Stimulated activated naive CD8-positive, alpha-beta T cell treated with anti-CD3 and anti-CD28 coated beads, Interleukin-15, Interleukin-2, amounts not matched to agents 100 U/mL and 50 U/mL, for 24 hours (primary cell): ENCODE results near the gene CRACR2B.
A peak's percentile ranks its signal among the peaks of the same experiment; 100 is the strongest.

ENCODE experiments used
- ATAC-seq: fragments of 150-1000 bp; cut with Tn5 transposase; one replicate; pipeline ENCODE4 v1.10.0; 2021
- DNase-seq: peaks from one replicate; pipeline ENCODE4 v3.0.0; 2021

CRACR2B gene

GRCh38 chr11:827897-828192, at the start of gene CRACR2B:
TSS of gene CRACR2B (plus strand) at chr11:827919. CDS start at chr11:828608, 689 bp downstream.
- DNase-seq (no peak), ATAC-seq (no peak)

GRCh38 chr11:778976-779954, 48.5 kb upstream of the CRACR2B start:
- no peak for ATAC-seq
- no peak for DNase-seq

GRCh38 chr11:779955-780532, 47.7 kb upstream of the CRACR2B start:
- DNase-seq: no peak
- ATAC-seq: no peak

GRCh38 chr11:782264-783174, 45.2 kb upstream of the CRACR2B start:
- no peak for ATAC-seq

GRCh38 chr11:783581-784015, 44.1 kb upstream of the CRACR2B start:
- ATAC-seq: peak; percentile 70

More at GRCh38 chr11:782264-783174, 45.2 kb upstream of the CRACR2B start:
- DNase-seq: no peak

GRCh38 chr11:786235-787083, 41.3 kb upstream of the CRACR2B start:
- ATAC-seq (no peak), DNase-seq (no peak)

More at GRCh38 chr11:783581-784015, 44.1 kb upstream of the CRACR2B start:
- DNase-seq: peak; percentile 62

GRCh38 chr11:787084-787675, 40.5 kb upstream of the CRACR2B start:
- no peak for ATAC-seq
- DNase-seq: no peak

- ATAC-seq: no peak
- DNase-seq: no peak
Measured at GRCh38 chr11:788009-788640, 39.6 kb upstream of the CRACR2B start.

- DNase-seq (no peak), ATAC-seq (no peak)
Measured at GRCh38 chr11:788953-789940, 38.5 kb upstream of the CRACR2B start.

- DNase-seq (peak; percentile 67), ATAC-seq (peak; percentile 11)
Measured at GRCh38 chr11:789943-790342, 37.8 kb upstream of the CRACR2B start, which contains the start of gene CEND1. TSS of gene CEND1 (minus strand) at chr11:790090. CDS start at chr11:788576, 1,514 bp downstream.

- peak; percentile 11 for ATAC-seq
- DNase-seq: no peak
Measured at GRCh38 chr11:790721-791564, 36.8 kb upstream of the CRACR2B start.

GRCh38 chr11:791658-792534, 35.8 kb upstream of the CRACR2B start:
- no peak for DNase-seq
- ATAC-seq: no peak

- ATAC-seq (no peak), DNase-seq (no peak)
Measured at GRCh38 chr11:792535-792821, 35.2 kb upstream of the CRACR2B start.

GRCh38 chr11:792873-793272, 34.8 kb upstream of the CRACR2B start:
- ATAC-seq (no peak), DNase-seq (no peak)

- DNase-seq: no peak
- no peak for ATAC-seq
Measured at GRCh38 chr11:793556-793955, 34.2 kb upstream of the CRACR2B start.

- DNase-seq (no peak), ATAC-seq (no peak)
Measured at GRCh38 chr11:794013-794765, 33.5 kb upstream of the CRACR2B start.
